Measurements from ENCODE around the gene UQCRH.

GRCh38 chr1:46363121-46363520 lies 59.6 kb downstream of the UQCRH start:
- TF ChIP-seq CTCF (IDR thresholded peaks at IDR 0.05; ENCODE audit: insufficient read depth, low read length, poor library complexity, severe bottlenecking) (no peak), EZH2phosphoT487 (conservative IDR thresholded peaks at IDR 0.05; ENCODE audit: low read length) (no peak)
